Glutamatergic neuron (in vitro differentiated cells): ENCODE measurements around the gene TMEM9B. TPM values are rescaled to one million over a fixed set of nuclear protein-coding genes. Genes with fewer than 3 reads are reported as not detected.

Source experiments
- DNase-seq: peaks from one replicate; pipeline ENCODE4 v3.0.0; 2022
- H3K27ac Mint-ChIP-seq: one replicate; pipeline ENCODE4 v1.8.0; 2020; ENCODE audit warnings: mild to moderate bottlenecking, mixed read lengths, inconsistent platforms; ENCODE audit not compliant: unreplicated experiment
- H3K27me3 Mint-ChIP-seq: one replicate; pipeline ENCODE4 v1.8.0; 2020; ENCODE audit warnings: mild to moderate bottlenecking, moderate library complexity, mixed read lengths, inconsistent platforms; ENCODE audit not compliant: unreplicated experiment
- H3K36me3 Mint-ChIP-seq: one replicate; pipeline ENCODE4 v1.8.0; 2020; ENCODE audit warnings: mild to moderate bottlenecking, mixed read lengths, inconsistent platforms; ENCODE audit not compliant: unreplicated experiment
- H3K4me1 Mint-ChIP-seq: one replicate; pipeline ENCODE4 v1.8.0; 2020; ENCODE audit warnings: mild to moderate bottlenecking, low read depth, mixed read lengths, inconsistent platforms; ENCODE audit not compliant: unreplicated experiment
- H3K4me3 Mint-ChIP-seq: one replicate; pipeline ENCODE4 v1.8.0; 2020; ENCODE audit warnings: mild to moderate bottlenecking, mixed read lengths, inconsistent platforms; ENCODE audit not compliant: unreplicated experiment
- H3K9me3 Mint-ChIP-seq: one replicate; pipeline ENCODE4 v1.8.0; 2020; ENCODE audit warnings: mild to moderate bottlenecking, moderate library complexity, mixed read lengths, inconsistent platforms; ENCODE audit not compliant: unreplicated experiment
- total RNA-seq: library from RNA; stranded (reverse); fragmentation: NEBNext Ultra II Directional; extraction: Animal tissue kit (Norgen Biotek cat#: 25700); gene quantifications from one replicate; pipeline ENCODE4 v1.2.1, GENCODE V29; 2021; ENCODE audit not compliant: unreplicated experiment
- TF ChIP-seq, protein P1 (sequence below): fragments of 200-600 bp; sonication (generic); IDR thresholded peaks from one replicate; pipeline ENCODE4 v1.5.0; 2021; ENCODE audit not compliant: partially characterized antibody, unreplicated experiment

The TMEM9B gene
- total RNA-seq, 1 donor from 2014 or later = 31.3 TPM

DNA sequence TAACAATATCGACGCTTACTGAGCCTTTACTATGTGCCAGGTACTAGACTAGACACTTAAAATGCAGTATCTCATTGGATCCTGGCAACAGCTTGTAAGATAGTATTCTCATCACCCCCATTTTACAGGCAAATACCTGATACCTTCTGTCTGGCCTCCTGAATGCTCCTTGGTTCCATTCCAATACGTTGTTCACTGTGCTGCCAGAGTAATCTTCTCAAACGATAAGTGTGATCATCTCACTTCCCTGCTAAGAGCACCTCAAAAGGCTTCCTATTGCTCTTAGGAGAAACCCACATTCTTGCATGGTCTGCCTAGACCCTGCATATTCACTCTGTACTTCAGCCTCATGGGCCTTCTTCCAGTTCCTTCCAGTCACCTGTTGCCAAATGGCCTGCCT lies 40.8 kb upstream of the TMEM9B start:
- peaks cover 11% of the 10 kb centered on the region for H3K27me3 Mint-ChIP-seq
- H3K4me3 Mint-ChIP-seq = peak overlapping the region; percentile 78
- no peaks in the 10 kb centered on the region for H3K4me1 Mint-ChIP-seq
- H3K27ac Mint-ChIP-seq = no peak overlapping the region
- DNase-seq = no peak
- no peaks in the 10 kb centered on the region for H3K36me3 Mint-ChIP-seq
- H3K9me3 Mint-ChIP-seq = peaks cover 8% of the 10 kb centered on the region
- TF ChIP-seq, protein P1, sequence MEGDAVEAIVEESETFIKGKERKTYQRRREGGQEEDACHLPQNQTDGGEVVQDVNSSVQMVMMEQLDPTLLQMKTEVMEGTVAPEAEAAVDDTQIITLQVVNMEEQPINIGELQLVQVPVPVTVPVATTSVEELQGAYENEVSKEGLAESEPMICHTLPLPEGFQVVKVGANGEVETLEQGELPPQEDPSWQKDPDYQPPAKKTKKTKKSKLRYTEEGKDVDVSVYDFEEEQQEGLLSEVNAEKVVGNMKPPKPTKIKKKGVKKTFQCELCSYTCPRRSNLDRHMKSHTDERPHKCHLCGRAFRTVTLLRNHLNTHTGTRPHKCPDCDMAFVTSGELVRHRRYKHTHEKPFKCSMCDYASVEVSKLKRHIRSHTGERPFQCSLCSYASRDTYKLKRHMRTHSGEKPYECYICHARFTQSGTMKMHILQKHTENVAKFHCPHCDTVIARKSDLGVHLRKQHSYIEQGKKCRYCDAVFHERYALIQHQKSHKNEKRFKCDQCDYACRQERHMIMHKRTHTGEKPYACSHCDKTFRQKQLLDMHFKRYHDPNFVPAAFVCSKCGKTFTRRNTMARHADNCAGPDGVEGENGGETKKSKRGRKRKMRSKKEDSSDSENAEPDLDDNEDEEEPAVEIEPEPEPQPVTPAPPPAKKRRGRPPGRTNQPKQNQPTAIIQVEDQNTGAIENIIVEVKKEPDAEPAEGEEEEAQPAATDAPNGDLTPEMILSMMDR = no peak

DNA sequence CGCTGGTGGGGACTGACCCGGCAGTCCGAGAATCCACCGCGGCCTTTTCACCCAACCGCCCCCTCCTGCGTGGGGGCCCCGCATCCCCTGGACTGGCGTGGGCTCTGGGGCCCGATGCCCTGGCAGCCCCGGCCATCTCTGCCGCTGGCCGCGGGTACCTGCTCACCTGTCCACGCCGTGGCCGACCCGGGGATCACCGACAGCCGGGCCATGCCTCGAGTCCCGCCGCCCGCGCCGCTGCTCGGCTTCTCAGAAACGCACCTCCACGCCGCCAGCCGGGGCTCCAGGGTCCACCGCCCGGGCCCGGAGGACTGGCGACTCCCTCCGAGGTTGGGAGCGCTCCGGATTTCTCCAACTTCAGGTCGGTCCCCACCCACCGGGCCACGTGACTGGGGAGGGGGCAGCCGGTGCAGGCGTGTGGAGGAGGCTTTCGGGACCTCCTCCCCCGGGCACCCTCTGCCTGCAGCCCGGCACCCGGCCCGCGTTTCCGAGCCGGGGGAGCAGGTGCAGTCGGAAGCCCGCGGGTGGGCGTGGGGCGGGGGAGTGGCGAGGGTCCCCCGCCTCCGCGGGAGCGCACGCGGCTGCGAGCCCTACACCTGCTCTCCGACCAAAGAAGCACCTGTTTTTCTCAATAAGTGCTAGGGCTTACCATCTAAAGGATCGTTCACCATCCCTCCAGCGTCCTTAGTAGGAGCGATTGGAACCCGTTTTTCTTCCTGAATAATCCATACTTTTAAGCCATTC lies 40.1 kb upstream of the TMEM9B start:
- no peaks in the 10 kb centered on the region for H3K36me3 Mint-ChIP-seq
- TF ChIP-seq, protein P1 = no peak
- peak overlapping the region; percentile 78 for H3K4me3 Mint-ChIP-seq
- H3K27me3 Mint-ChIP-seq = peaks cover 11% of the 10 kb centered on the region
- H3K4me1 Mint-ChIP-seq = no peaks in the 10 kb centered on the region
- peaks cover 5% of the 10 kb centered on the region for H3K9me3 Mint-ChIP-seq
- DNase-seq = peak; percentile 37
- no peak overlapping the region for H3K27ac Mint-ChIP-seq

DNA sequence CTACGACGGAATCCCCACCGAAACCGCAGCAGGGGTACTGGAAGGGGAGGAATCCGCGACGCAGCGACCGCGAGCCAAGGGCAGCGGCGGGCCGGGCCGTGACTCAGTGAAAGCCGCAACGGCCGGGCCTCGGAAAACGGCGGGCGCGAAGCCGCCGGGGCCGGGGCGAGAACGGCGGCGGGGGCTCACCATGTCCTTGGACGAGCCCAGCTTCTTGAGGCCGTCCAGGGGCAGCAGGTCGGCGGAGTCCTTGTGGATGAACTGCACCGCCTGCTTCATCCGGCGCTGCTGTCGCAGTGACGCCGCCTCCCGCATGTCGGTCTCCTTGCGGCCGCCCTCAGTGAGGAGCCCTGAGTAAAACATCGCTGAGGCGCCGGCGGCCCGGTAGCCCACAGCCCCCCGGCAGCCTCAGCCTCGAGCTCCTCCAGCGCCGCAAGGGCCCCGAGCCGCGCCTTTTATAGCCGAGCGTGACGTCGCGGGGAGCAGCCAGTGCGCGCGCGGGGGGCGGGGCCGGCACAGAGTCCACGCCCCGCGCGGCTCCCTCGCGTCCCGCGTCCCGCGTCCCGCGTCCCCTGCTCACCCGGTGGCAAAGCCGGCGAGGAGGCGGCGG lies 39.4 kb upstream of the TMEM9B start, which contains the start of gene NRIP3:
NRIP3 (minus strand) TSS at position 429 of the 610 bp plus-strand sequence; CDS start at position 363, 66 bp downstream.
- H3K27me3 Mint-ChIP-seq = peaks cover 11% of the 10 kb centered on the region

DNA sequence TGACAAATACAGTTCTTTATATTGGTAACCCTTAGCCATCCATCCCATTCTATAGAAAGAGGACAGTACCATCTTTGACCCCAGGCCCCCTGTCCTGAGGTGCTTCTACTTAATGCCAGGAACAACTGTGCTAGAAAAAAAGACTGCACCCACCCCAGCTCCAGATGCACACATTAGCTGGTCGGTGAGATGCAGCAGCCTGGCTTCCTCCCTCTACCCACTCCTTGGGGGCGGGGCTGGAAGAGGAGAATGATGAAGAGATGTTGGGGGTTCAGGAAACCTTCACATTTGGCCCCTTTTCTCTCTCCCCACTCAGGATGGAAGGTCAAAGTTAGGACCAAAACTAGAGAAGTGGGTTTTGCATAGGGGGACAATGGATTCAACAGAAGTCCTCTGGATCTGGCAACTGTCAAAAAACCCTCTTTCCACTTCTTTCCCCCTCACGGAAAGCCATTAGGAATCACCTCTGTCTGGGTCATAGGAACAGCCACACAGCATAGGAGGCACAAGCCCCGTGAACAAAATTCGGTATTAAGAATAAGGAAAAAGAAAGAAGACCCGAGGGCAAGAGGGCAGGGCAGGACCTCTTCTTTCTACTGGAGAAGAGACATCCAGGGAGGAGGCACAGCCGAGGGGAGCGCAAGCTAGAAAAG lies 38.8 kb upstream of the TMEM9B start:
- peaks cover 11% of the 10 kb centered on the region for H3K27me3 Mint-ChIP-seq
- H3K36me3 Mint-ChIP-seq = no peaks in the 10 kb centered on the region
- H3K27ac Mint-ChIP-seq = no peak overlapping the region
- peaks cover 5% of the 10 kb centered on the region for H3K9me3 Mint-ChIP-seq
- H3K4me3 Mint-ChIP-seq = peak overlapping the region; percentile 93
- TF ChIP-seq, protein P1 = no peak
- DNase-seq = no peak
- H3K4me1 Mint-ChIP-seq = no peaks in the 10 kb centered on the region

More for the DNA sequence above, 39.4 kb upstream of the TMEM9B start, which contains the start of gene NRIP3:
- peak; percentile 74 for DNase-seq
- H3K36me3 Mint-ChIP-seq = no peaks in the 10 kb centered on the region
- H3K27ac Mint-ChIP-seq = no peak within 1 kb of the TSS
- TF ChIP-seq, protein P1 = no peak
- H3K4me1 Mint-ChIP-seq = no peaks in the 10 kb centered on the region
- peak within 1 kb of the TSS; percentile 93 for H3K4me3 Mint-ChIP-seq
- H3K9me3 Mint-ChIP-seq = peaks cover 5% of the 10 kb centered on the region

DNA sequence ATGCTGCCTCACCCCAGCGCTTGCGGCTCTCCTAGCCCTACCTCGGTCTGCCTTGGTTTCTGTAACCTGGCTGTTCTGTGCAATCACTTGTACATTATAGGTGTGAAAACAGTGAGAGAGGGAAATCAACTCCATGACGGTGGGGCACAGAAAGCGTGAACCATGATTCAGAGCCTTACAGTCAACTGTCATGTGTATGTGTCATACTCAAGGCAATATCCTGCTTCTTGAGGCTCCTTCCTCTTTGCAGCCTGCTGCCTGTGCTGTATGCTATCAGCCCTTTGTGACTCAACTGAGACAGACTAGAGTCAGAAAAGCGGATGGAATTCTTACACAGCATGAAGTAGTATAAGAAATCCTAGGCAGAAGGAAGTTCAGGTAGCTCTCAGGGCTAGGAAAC lies 37.5 kb upstream of the TMEM9B start:
- DNase-seq = no peak
- no peaks in the 10 kb centered on the region for H3K4me1 Mint-ChIP-seq
- H3K4me3 Mint-ChIP-seq = no peak overlapping the region
- no peak overlapping the region for H3K27ac Mint-ChIP-seq
- H3K36me3 Mint-ChIP-seq = no peaks in the 10 kb centered on the region
- TF ChIP-seq, protein P1 = no peak
- peaks cover 11% of the 10 kb centered on the region for H3K27me3 Mint-ChIP-seq
- H3K9me3 Mint-ChIP-seq = peaks cover 5% of the 10 kb centered on the region
